Loucy (cell line): ENCODE results near the gene MAP3K7CL.

Experiments
- H2AFZ ChIP-seq: fragments of 200-600 bp; sonication (generic); 2 replicates; pipeline ENCODE4 v1.6.0; 2016; ENCODE audit warnings: antibody characterized with exemption, mild to moderate bottlenecking, low read length, moderate library complexity
- H3F3A ChIP-seq: fragments of 200-600 bp; 2 replicates; pipeline ENCODE4 v1.6.0; 2016; ENCODE audit warnings: antibody characterized with exemption, low read depth, mild to moderate bottlenecking
- H3K27me3 ChIP-seq: fragments of 200-600 bp; sonication (generic); 2 replicates; pipeline ENCODE4 v1.6.1; 2014; ENCODE audit warnings: low read length, mild to moderate bottlenecking; ENCODE audit not compliant: insufficient read depth, poor library complexity, severe bottlenecking
- H3K36me3 ChIP-seq: fragments of 200-600 bp; sonication (generic); 2 replicates; pipeline ENCODE4 v1.6.1; 2016; ENCODE audit warnings: low read length; ENCODE audit not compliant: insufficient read depth
- H3K4me1 ChIP-seq: fragments of 200-600 bp; sonication (generic); 2 replicates; pipeline ENCODE4 v1.5.1; 2014; ENCODE audit warnings: low read length, mild to moderate bottlenecking; ENCODE audit not compliant: insufficient read depth, poor library complexity, severe bottlenecking
- H3K4me2 ChIP-seq: fragments of 200-600 bp; sonication (generic); 2 replicates; pipeline ENCODE4 v1.6.0; 2014; ENCODE audit warnings: antibody characterized with exemption, low read length, low read depth, mild to moderate bottlenecking; ENCODE audit not compliant: poor library complexity, severe bottlenecking
- H3K4me3 ChIP-seq: fragments of 200-600 bp; sonication (generic); 2 replicates; pipeline ENCODE4 v1.5.1; 2014; ENCODE audit warnings: low read length, mild to moderate bottlenecking, mixed read lengths; ENCODE audit not compliant: poor library complexity, severe bottlenecking
- H3K79me2 ChIP-seq: fragments of 200-600 bp; sonication (generic); 2 replicates; pipeline ENCODE4 v1.6.1; 2014; ENCODE audit warnings: low read length; ENCODE audit not compliant: insufficient read depth
- H3K9ac ChIP-seq: fragments of 200-600 bp; sonication (generic); 2 replicates; pipeline ENCODE4 v1.6.0; 2014; ENCODE audit warnings: mild to moderate bottlenecking, low read depth, low read length, moderate library complexity; ENCODE audit not compliant: poor library complexity, severe bottlenecking
- H3K9me2 ChIP-seq: fragments of 200-600 bp; sonication (generic); replicated peaks from 2 replicates; pipeline ENCODE4 v1.6.1; 2016; ENCODE audit warnings: low read depth, low read length, mixed read lengths
- H3K9me3 ChIP-seq: fragments of 200-600 bp; sonication (generic); 2 replicates; pipeline ENCODE4 v1.6.1; 2014; ENCODE audit warnings: mild to moderate bottlenecking, antibody characterized with exemption, low read length, low read depth; ENCODE audit not compliant: insufficient read depth
- H4K20me1 ChIP-seq: fragments of 200-600 bp; sonication (generic); 2 replicates; pipeline ENCODE4 v1.6.0; 2014; ENCODE audit warnings: antibody characterized with exemption, low read length, mild to moderate bottlenecking; ENCODE audit not compliant: insufficient read depth, poor library complexity, severe bottlenecking
- EZH2phosphoT487 ChIP-seq: fragments of 200-600 bp; IDR thresholded peaks from 2 replicates; pipeline ENCODE4 v1.6.1; 2018; ENCODE audit warnings: antibody characterized with exemption, mild to moderate bottlenecking, moderate library complexity, borderline replicate concordance
- TF ChIP-seq, protein P1 (sequence below): fragments of 200-600 bp; sonication (generic); conservative IDR thresholded peaks from 2 replicates; pipeline ENCODE4 v1.5.1; 2014; ENCODE audit warnings: mild to moderate bottlenecking, antibody characterized with exemption, low read length

The MAP3K7CL gene

GRCh38 chr21:29185172-29185571 lies 54.7 kb downstream of the MAP3K7CL start:
- H3K9ac ChIP-seq: no peak overlapping the region
- no peak overlapping the region for H2AFZ ChIP-seq
- TF ChIP-seq, protein P1, sequence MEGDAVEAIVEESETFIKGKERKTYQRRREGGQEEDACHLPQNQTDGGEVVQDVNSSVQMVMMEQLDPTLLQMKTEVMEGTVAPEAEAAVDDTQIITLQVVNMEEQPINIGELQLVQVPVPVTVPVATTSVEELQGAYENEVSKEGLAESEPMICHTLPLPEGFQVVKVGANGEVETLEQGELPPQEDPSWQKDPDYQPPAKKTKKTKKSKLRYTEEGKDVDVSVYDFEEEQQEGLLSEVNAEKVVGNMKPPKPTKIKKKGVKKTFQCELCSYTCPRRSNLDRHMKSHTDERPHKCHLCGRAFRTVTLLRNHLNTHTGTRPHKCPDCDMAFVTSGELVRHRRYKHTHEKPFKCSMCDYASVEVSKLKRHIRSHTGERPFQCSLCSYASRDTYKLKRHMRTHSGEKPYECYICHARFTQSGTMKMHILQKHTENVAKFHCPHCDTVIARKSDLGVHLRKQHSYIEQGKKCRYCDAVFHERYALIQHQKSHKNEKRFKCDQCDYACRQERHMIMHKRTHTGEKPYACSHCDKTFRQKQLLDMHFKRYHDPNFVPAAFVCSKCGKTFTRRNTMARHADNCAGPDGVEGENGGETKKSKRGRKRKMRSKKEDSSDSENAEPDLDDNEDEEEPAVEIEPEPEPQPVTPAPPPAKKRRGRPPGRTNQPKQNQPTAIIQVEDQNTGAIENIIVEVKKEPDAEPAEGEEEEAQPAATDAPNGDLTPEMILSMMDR: no peak
- no peak for TF ChIP-seq EZH2phosphoT487
- H3K27me3 ChIP-seq: no peaks in the 10 kb centered on the region
- no peak overlapping the region for H3K4me3 ChIP-seq
- no peaks in the 10 kb centered on the region for H3F3A ChIP-seq
- no peak overlapping the region for H3K4me2 ChIP-seq
- H3K9me2 ChIP-seq: no peaks in the 10 kb centered on the region
- H4K20me1 ChIP-seq: no peaks in the 10 kb centered on the region
- H3K4me1 ChIP-seq: no peaks in the 10 kb centered on the region
- no peaks in the 10 kb centered on the region for H3K36me3 ChIP-seq
- H3K79me2 ChIP-seq: no peaks in the 10 kb centered on the region
- H3K9me3 ChIP-seq: no peaks in the 10 kb centered on the region

GRCh38 chr21:29185633-29186032 lies 55.2 kb downstream of the MAP3K7CL start:
- Histone ChIP-seq H3K4me3 (no peak overlapping the region), H3K9me2 (no peaks in the 10 kb centered on the region), H3K9ac (no peak overlapping the region), H3K9me3 (no peaks in the 10 kb centered on the region), H3K36me3 (no peaks in the 10 kb centered on the region), H2AFZ (no peak overlapping the region), H3K27me3 (no peaks in the 10 kb centered on the region), H3K4me2 (no peak overlapping the region), H3K79me2 (no peaks in the 10 kb centered on the region), H3F3A (no peaks in the 10 kb centered on the region), H4K20me1 (no peaks in the 10 kb centered on the region), H3K4me1 (no peaks in the 10 kb centered on the region)
- TF ChIP-seq, protein P1: no peak
- no peak for TF ChIP-seq EZH2phosphoT487

DNA sequence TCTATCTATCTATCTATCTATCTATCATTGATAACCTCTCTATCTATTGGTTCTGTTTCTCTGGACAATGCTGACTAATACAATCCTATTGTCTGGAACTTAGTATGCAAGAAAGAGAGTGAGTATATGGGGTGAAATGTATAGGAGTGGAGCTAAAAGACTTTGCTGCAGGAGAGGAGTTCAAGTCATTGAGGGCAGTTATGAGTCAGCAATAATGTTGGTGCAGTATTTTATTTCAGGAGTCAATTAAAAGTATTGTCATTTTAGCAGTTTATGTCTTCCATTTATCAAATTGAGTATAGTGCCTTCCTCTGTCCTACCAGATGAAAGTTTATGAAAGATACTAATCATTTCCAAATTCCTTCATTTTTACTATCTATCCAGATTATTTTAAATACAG lies 55.8 kb downstream of the MAP3K7CL start:
- Histone ChIP-seq H3K4me3 (no peak overlapping the region), H3K4me2 (no peak overlapping the region), H3K79me2 (no peaks in the 10 kb centered on the region), H3K4me1 (no peaks in the 10 kb centered on the region), H3K9me2 (no peaks in the 10 kb centered on the region), H3K36me3 (no peaks in the 10 kb centered on the region), H3F3A (no peaks in the 10 kb centered on the region), H3K27me3 (no peaks in the 10 kb centered on the region), H2AFZ (no peak overlapping the region), H3K9me3 (no peaks in the 10 kb centered on the region), H4K20me1 (no peaks in the 10 kb centered on the region), H3K9ac (no peak overlapping the region)
- TF ChIP-seq, protein P1: no peak
- no peak for TF ChIP-seq EZH2phosphoT487
